MM.1S (cell line): ENCODE measurements around the gene RALA.

Experiments
- CTCF ChIP-seq: fragments of 300-600 bp; sonication (generic); IDR thresholded peaks from 2 replicates; pipeline ENCODE4 v1.5.1; 2016; ENCODE audit warnings: antibody characterized with exemption, low read length, mixed read lengths
- EZH2 ChIP-seq: fragments of 300-600 bp; sonication (generic); optimal IDR thresholded peaks from 2 replicates; pipeline ENCODE3; 2017; ENCODE audit warnings: low read depth, mild to moderate bottlenecking, antibody characterized with exemption, low read length, mixed read lengths

DNA sequence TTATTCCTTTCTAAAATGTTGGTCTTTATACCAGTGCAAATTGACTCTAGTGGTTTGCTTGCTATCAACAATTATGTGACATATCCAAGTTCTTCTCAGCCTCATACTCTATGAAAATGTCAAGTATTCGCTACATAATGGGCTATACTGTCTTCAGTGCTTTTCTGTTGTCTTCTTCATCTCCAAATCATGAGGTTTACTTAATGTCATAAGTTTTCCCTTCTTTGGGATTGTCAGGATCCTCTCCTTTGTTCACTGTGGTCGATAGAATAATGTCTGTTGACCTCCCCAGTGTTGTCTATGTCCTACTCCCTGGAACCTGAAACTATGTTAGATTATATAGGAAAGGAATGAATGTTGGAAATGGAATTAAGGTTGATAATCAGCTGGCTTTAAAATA lies 16.4 kb upstream of the RALA start:
- TF ChIP-seq CTCF = no peak
- TF ChIP-seq EZH2 = no peak
